ENCODE data around the gene PRSS56. TPM values are rescaled to one million over a fixed set of nuclear protein-coding genes. Genes with fewer than 3 reads are reported as not detected.
A peak's percentile ranks its signal among the peaks of the same experiment; 100 is the strongest.

Gene PRSS56
- total RNA-seq, 2 experiments from 2014 or later, result not detected

DNA sequence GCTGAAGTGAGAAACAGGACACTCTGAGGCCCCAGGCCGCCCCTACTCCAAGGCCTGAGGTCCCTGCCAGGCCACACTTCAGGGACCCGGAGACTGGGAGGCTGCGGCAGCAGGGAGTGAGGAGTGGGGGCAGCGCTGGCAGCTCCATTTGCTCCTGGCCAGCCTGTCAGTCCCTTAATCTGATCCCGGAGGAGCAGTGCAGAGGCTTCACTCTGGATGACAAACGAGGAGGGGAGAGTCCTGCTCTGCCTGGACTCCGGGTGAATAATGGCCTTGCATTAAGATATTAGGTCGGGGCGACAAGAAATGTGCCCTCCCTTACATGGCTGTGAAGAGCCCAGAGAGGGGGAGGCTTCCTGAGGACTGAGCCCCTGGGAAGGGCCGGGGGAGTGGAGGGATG is 14.3 kb upstream of the PRSS56 start:
- Mint-ChIP-seq H3K4me1 (peaks cover 7% of the 10 kb centered on the region), H3K36me3 (no peaks in the 10 kb centered on the region), H3K27ac (no peak overlapping the region), H3K9me3 (no peaks in the 10 kb centered on the region), H3K4me3 (no peak overlapping the region), H3K27me3 (peaks cover 41% of the 10 kb centered on the region)
- DNase-seq, result no peak

DNA sequence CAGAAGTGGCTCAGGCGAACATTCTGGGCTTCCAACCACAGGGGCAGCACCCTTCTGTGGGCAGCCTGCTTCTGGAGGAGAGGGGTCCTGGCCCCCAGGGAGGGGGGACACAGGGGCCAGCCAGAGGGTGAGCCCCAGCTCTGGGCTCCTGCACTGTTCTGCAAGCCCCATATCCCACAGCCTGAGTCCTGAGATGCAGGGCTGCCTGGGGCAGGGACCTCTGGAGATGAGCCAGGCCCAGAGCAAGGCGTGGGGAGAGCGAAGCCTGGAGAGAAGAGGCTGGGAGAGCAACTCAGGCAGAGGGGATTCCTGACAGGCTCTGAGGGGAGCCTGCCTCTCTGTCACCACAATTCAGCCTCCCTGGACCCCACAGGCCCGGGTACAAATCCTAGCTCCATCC is 13.5 kb upstream of the PRSS56 start:
- Mint-ChIP-seq H3K4me3 (no peak overlapping the region), H3K4me1 (peaks cover 7% of the 10 kb centered on the region), H3K9me3 (no peaks in the 10 kb centered on the region), H3K27ac (no peak overlapping the region), H3K27me3 (peaks cover 37% of the 10 kb centered on the region), H3K36me3 (no peaks in the 10 kb centered on the region)
- no peak for DNase-seq

DNA sequence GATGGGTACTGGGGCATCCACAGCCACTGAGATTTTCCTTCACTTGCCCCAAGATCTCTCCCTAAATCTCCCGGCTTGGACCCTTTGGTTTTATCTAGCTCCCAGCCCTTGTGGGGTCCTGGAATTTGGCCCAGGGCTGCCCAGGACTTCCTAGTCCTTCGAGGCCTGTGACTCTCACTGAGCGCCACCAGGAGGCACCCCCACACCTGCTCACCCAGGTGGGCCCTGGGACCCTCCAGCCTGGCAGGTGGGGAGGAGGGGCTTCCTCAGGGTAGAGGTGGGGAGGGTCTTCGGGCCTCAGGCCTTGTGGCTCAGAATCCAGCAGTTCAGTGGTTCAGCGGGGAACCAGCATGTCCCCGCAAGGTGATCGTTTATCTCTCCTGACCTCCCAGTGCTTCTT is 11.9 kb upstream of the PRSS56 start:
- no peak overlapping the region for H3K4me3 Mint-ChIP-seq
- peaks cover 3% of the 10 kb centered on the region for H3K4me1 Mint-ChIP-seq
- no peaks in the 10 kb centered on the region for H3K36me3 Mint-ChIP-seq
- H3K27me3 Mint-ChIP-seq, result peaks cover 24% of the 10 kb centered on the region
- no peaks in the 10 kb centered on the region for H3K9me3 Mint-ChIP-seq
- DNase-seq, result no peak
- H3K27ac Mint-ChIP-seq, result no peak overlapping the region

DNA sequence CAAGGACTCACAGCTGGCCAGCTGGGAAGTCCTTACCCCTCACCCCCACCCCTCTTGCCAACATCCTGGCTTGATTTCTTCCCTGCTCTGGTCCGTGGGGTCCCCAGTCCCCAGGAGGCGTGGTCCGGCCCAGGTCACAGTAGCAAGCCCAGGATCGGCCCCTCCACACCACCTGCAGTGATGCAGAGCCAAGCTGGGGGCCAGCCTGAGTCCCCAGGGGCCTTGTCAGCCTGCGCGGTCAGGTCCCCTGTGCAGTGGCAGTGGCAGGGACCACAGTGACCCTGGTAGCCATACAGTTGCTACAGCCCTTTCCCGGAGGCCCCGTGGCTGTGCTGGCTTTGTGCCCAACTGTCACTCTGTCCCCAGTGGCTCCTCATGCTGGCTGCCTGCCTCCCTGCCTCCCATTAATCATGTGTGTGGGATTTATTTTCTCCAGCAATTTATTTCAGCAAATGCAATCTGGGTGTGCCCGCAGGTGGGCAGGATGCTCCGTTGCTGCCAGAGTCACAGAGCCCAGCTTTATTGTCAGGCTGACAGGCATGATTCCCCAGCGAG is 8.8 kb upstream of the PRSS56 start:
- DNase-seq, result no peak
- H3K4me1 Mint-ChIP-seq, result no peaks in the 10 kb centered on the region
- H3K9me3 Mint-ChIP-seq, result no peaks in the 10 kb centered on the region
- no peaks in the 10 kb centered on the region for H3K27me3 Mint-ChIP-seq
- H3K27ac Mint-ChIP-seq, result no peak overlapping the region
- H3K36me3 Mint-ChIP-seq, result no peaks in the 10 kb centered on the region
- no peak overlapping the region for H3K4me3 Mint-ChIP-seq

DNA sequence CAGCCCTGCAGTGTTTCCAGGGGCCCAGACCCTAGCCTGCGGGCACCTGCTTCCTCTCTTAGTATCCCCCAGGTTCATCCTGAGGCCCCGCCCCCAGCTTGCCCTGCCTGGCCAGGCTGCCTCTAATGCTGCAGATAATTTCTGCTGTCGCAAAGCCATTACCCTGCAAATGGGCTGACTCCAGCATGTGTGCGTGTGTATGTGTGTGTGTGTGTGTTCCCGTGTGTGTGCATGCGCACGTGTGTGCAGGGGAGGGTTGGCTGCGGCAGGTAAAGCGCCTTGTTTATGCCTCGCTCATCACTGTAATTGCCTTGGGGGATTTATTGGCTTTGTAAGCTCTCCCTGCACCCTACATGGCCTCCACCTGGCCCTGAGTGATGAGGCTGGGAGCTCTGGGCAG is 7.6 kb upstream of the PRSS56 start:
- H3K27me3 Mint-ChIP-seq, result no peaks in the 10 kb centered on the region
- H3K4me1 Mint-ChIP-seq, result no peaks in the 10 kb centered on the region
- no peaks in the 10 kb centered on the region for H3K9me3 Mint-ChIP-seq
- no peak for DNase-seq
- H3K4me3 Mint-ChIP-seq, result no peak overlapping the region
- H3K36me3 Mint-ChIP-seq, result no peaks in the 10 kb centered on the region
- no peak overlapping the region for H3K27ac Mint-ChIP-seq

DNA sequence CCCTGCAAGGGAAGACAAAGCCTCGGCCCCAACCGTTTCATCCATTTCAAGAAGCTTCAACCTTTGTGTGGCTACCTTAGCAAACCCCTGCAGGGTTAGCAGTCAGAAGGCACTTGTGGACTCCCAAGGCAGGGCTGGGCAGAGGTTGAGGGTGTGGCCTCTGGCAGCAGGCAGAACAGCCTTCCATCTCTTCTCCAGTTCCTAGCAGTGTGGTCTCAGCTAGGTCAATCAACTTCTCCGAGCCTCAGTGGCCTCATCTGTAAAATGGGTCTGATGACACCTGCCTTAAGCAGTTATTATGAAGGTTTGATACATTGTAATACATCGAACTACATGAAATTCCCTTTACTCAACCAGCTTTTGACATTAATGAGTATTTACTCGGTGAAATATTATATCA is 6.8 kb upstream of the PRSS56 start:
- no peak for DNase-seq
- Mint-ChIP-seq H3K4me3 (no peak overlapping the region), H3K9me3 (no peaks in the 10 kb centered on the region), H3K4me1 (no peaks in the 10 kb centered on the region), H3K27ac (peak overlapping the region; percentile 21), H3K27me3 (no peaks in the 10 kb centered on the region), H3K36me3 (no peaks in the 10 kb centered on the region)

DNA sequence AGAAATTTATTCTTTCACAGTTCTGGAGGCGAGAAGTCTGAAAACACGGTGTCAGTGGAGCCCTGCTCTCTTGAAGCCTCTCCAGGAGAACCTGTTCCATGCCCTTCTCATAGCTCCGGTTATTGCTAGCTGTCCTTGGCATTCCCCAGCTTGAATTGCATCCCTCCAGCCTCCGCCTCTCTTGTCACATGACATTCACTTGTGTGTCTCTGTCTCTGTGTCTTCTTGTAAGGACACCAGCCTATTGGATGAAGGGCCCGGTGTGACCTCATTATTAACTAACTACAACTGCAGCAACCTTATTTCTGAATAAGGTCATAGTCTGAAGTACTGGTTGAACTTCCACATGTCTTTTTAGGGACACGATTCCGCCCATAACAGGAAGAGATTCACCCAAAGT is 4.5 kb upstream of the PRSS56 start:
- no peak for DNase-seq
- H3K36me3 Mint-ChIP-seq, result no peaks in the 10 kb centered on the region
- no peaks in the 10 kb centered on the region for H3K4me1 Mint-ChIP-seq
- no peaks in the 10 kb centered on the region for H3K9me3 Mint-ChIP-seq
- H3K27me3 Mint-ChIP-seq, result peaks cover 12% of the 10 kb centered on the region
- no peak overlapping the region for H3K27ac Mint-ChIP-seq
- no peak overlapping the region for H3K4me3 Mint-ChIP-seq

DNA sequence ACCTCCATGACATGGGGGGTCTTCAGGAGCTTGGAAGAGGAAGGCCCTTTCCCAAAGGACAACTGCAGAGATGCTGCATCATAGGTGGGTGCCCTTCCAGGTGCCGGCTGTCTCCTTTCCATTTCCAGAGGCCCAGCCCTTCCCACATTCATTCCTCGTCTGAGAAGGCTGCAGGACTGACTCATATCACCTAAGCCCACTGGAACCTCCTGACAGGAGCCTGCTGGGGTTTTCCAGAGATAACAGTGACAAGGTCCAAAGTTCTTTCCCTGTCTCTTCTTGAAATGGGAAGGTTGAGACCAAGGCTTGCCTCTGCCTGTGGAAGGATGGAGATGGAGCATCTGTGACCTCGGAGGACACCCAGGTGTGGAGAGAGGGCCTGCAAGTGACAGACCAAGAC is 3.6 kb upstream of the PRSS56 start:
- peaks cover 19% of the 10 kb centered on the region for H3K27me3 Mint-ChIP-seq
- no peaks in the 10 kb centered on the region for H3K36me3 Mint-ChIP-seq
- no peak for DNase-seq
- no peaks in the 10 kb centered on the region for H3K4me1 Mint-ChIP-seq
- H3K9me3 Mint-ChIP-seq, result no peaks in the 10 kb centered on the region
- no peak overlapping the region for H3K4me3 Mint-ChIP-seq
- no peak overlapping the region for H3K27ac Mint-ChIP-seq

DNA sequence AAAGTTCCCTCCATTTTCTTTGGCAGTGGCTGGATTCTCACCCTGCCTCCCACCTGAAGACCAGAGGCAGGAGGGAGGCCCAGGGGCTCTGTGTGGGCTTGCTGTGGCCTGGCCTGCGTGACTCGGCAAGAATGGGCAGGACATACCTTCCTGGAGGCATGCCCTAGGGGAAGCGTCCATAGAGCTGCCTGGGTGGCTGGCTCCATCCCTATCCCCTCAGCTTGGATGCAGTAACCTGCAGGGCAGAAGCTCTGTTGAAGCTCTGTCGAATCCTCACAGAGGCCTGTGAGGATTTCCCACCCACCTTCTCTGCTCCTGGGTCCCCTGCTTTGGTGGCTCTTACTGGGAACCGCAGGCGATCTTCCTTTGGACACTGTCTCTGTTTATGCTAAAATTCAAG is 1.3 kb upstream of the PRSS56 start:
- H3K27me3 Mint-ChIP-seq, result peaks cover 30% of the 10 kb centered on the region
- H3K4me1 Mint-ChIP-seq, result peaks cover 1% of the 10 kb centered on the region
- DNase-seq, result no peak
- H3K9me3 Mint-ChIP-seq, result no peaks in the 10 kb centered on the region
- no peak overlapping the region for H3K4me3 Mint-ChIP-seq
- no peaks in the 10 kb centered on the region for H3K36me3 Mint-ChIP-seq
- H3K27ac Mint-ChIP-seq, result no peak overlapping the region

DNA sequence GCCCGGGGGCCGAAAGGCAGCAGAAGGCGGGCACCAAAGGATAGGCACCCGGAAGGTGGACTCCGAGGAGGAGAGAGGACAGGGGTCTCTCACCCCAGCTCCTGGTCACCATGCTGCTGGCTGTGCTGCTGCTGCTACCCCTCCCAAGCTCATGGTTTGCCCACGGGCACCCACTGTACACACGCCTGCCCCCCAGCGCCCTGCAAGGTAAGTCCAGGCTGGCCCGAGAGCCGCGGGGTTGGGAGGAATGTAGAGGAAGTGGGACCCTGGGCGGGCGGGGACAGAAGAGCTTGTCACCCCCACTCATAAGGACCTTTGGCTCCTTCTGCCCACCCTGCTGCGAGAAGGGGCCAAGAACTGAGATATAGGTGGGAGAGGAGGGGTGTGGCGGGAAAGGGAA is 301 bp downstream of the PRSS56 start:
- Mint-ChIP-seq H3K36me3 (no peaks in the 10 kb centered on the region), H3K4me3 (no peak overlapping the region), H3K4me1 (peaks cover 1% of the 10 kb centered on the region), H3K27ac (no peak overlapping the region), H3K27me3 (peaks cover 41% of the 10 kb centered on the region), H3K9me3 (no peaks in the 10 kb centered on the region)
- DNase-seq, result no peak

DNA sequence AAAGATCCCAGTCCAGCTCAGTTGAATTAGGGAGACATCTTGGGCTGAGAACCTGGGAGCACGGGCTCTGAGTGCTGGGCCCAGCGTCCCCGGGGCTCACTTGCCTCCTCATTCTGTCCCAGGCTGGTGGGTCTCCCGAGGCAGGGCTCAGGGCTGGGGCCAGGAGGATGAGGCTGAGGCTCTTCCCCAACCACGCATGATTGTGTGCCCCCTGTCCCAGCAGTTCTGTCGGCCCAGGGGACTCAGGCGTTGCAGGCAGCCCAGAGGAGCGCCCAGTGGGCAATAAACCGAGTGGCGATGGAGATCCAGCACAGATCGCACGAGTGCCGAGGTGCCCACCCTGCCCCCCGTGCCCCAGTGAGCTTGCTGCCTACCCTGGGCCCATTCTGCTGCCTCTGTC is 910 bp downstream of the PRSS56 start:
- no peak for DNase-seq
- Mint-ChIP-seq H3K4me1 (peaks cover 1% of the 10 kb centered on the region), H3K4me3 (no peak overlapping the region), H3K36me3 (no peaks in the 10 kb centered on the region), H3K27ac (no peak overlapping the region), H3K9me3 (no peaks in the 10 kb centered on the region), H3K27me3 (peaks cover 41% of the 10 kb centered on the region)

DNA sequence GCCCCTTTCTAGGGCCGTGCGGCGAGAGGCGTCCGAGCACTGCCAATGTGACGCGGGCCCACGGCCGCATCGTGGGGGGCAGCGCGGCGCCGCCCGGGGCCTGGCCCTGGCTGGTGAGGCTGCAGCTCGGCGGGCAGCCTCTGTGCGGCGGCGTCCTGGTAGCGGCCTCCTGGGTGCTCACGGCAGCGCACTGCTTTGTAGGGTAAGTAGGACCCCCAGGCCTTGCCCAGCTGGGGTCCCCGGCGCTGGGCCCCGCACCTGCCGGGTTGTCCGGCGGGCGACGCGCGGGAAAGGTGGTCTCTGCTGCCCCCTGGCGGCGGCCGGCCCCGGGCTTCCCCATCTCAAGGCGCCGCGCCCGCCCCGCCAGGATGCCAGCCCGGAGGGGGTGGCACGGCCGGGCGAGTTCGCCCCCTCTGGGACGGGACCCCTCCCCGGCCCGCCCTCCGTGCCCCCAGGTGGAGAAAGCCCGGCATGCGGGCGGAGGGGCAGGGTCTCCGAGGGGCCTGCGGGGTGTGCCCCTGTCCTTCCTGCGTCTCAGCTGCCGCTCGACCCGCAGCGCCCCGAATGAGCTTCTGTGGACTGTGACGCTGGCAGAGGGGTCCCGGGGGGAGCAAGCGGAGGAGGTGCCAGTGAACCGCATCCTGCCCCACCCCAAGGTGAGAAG is 1.9 kb downstream of the PRSS56 start:
- Mint-ChIP-seq H3K9me3 (no peaks in the 10 kb centered on the region), H3K27ac (no peak overlapping the region), H3K4me3 (no peak overlapping the region), H3K27me3 (peaks cover 49% of the 10 kb centered on the region), H3K36me3 (no peaks in the 10 kb centered on the region), H3K4me1 (peaks cover 1% of the 10 kb centered on the region)
- peak; percentile 71 for DNase-seq

DNA sequence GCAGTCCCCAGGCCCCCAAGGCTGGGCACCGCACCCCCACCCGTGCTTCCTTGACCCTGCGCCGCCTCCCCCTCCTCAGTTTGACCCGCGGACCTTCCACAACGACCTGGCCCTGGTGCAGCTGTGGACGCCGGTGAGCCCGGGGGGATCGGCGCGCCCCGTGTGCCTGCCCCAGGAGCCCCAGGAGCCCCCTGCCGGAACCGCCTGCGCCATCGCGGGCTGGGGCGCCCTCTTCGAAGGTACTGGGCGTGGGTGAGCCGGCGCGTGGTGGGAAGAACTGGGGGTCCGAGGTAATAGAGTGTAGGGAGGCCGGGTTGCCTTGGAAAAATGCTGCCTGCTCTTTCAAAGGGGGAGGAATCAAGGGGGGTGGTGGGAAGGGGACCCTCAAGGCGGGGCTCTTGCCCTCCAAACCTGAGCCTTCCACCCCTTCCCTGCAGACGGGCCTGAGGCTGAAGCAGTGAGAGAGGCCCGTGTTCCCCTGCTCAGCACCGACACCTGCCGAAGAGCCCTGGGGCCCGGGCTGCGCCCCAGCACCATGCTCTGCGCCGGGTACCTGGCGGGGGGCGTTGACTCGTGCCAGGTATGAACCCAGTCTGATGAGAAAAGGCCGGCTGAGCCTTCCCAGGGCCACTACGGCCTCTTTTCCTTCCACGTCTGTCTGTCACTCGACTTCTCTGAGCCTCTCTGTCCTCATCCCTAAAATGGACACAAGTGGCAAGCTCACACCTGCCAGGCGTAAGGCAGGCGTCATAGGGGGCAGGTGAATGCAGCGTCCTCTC is 2.6 kb downstream of the PRSS56 start:
- H3K27ac Mint-ChIP-seq, result no peak overlapping the region
- peaks cover 1% of the 10 kb centered on the region for H3K4me1 Mint-ChIP-seq
- peak overlapping the region; percentile 37 for H3K4me3 Mint-ChIP-seq
- no peaks in the 10 kb centered on the region for H3K36me3 Mint-ChIP-seq
- DNase-seq, result no peak
- H3K9me3 Mint-ChIP-seq, result no peaks in the 10 kb centered on the region
- peaks cover 49% of the 10 kb centered on the region for H3K27me3 Mint-ChIP-seq

DNA sequence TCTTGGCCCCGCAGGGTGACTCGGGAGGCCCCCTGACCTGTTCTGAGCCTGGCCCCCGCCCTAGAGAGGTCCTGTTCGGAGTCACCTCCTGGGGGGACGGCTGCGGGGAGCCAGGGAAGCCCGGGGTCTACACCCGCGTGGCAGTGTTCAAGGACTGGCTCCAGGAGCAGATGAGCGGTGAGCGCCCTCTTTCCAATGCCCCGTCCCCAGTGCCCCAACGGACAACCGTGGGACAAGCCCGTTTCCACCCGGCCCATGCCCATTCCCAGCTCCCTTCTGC is 3.2 kb downstream of the PRSS56 start:
- H3K4me1 Mint-ChIP-seq, result peaks cover 3% of the 10 kb centered on the region
- peaks cover 49% of the 10 kb centered on the region for H3K27me3 Mint-ChIP-seq
- DNase-seq, result no peak
- no peaks in the 10 kb centered on the region for H3K36me3 Mint-ChIP-seq
- peak overlapping the region; percentile 37 for H3K4me3 Mint-ChIP-seq
- no peaks in the 10 kb centered on the region for H3K9me3 Mint-ChIP-seq
- no peak overlapping the region for H3K27ac Mint-ChIP-seq

DNA sequence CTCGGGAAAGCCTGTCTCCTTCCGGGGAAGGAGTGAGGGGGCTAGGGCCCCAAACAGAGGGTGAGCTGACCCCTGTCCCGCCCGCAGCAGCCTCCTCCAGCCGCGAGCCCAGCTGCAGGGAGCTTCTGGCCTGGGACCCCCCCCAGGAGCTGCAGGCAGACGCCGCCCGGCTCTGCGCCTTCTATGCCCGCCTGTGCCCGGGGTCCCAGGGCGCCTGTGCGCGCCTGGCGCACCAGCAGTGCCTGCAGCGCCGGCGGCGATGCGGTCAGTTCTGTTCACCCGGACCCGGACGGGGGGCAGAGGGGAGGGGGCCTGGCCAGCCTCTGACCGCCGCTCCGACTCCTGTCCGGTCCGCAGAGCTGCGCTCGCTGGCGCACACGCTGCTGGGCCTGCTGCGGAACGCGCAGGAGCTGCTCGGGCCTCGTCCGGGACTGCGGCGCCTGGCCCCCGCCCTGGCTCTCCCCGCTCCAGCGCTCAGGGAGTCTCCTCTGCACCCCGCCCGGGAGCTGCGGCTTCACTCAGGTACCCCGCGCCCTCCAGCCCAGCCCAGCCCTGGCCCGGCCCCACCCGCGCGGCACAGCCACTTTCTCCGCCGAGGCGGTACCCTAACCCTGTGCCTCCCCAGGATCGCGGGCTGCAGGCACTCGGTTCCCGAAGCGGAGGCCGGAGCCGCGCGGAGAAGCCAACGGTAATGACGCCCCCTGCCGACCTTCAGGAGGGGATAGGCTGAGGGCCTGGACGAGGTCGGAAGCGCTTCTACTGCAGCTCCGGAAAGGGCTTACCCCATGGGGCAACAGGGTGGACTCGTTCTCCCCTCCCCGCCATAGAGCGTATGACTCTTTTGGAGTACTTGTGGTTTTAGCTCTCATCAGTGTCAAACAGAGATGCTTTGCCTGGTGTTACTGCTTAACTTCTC is 3.8 kb downstream of the PRSS56 start:
- peaks cover 49% of the 10 kb centered on the region for H3K27me3 Mint-ChIP-seq
- peak; percentile 49 for DNase-seq

More for the DNA sequence above, 3.8 kb downstream of the PRSS56 start:
- no peaks in the 10 kb centered on the region for H3K36me3 Mint-ChIP-seq
- no peak overlapping the region for H3K27ac Mint-ChIP-seq
- no peak overlapping the region for H3K4me3 Mint-ChIP-seq
- no peaks in the 10 kb centered on the region for H3K9me3 Mint-ChIP-seq
- peaks cover 8% of the 10 kb centered on the region for H3K4me1 Mint-ChIP-seq
